ENCODE results near the gene CLCA4.

The CLCA4 gene, protein sequence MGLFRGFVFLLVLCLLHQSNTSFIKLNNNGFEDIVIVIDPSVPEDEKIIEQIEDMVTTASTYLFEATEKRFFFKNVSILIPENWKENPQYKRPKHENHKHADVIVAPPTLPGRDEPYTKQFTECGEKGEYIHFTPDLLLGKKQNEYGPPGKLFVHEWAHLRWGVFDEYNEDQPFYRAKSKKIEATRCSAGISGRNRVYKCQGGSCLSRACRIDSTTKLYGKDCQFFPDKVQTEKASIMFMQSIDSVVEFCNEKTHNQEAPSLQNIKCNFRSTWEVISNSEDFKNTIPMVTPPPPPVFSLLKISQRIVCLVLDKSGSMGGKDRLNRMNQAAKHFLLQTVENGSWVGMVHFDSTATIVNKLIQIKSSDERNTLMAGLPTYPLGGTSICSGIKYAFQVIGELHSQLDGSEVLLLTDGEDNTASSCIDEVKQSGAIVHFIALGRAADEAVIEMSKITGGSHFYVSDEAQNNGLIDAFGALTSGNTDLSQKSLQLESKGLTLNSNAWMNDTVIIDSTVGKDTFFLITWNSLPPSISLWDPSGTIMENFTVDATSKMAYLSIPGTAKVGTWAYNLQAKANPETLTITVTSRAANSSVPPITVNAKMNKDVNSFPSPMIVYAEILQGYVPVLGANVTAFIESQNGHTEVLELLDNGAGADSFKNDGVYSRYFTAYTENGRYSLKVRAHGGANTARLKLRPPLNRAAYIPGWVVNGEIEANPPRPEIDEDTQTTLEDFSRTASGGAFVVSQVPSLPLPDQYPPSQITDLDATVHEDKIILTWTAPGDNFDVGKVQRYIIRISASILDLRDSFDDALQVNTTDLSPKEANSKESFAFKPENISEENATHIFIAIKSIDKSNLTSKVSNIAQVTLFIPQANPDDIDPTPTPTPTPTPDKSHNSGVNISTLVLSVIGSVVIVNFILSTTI

GRCh38 chr1:86546787-86547221 is at the start of gene CLCA4:
CLCA4 (plus strand) TSS chr1:86547078; CDS start chr1:86547120, 42 bp downstream.
- DNase-seq = no peak

- no peak for DNase-seq
Measured at GRCh38 chr1:86498281-86498680, 48.6 kb upstream of the CLCA4 start.

- peak; percentile 71 for DNase-seq
Measured at GRCh38 chr1:86499987-86500593, 46.8 kb upstream of the CLCA4 start.

GRCh38 chr1:86500714-86501113 is 46.2 kb upstream of the CLCA4 start:
- no peak for DNase-seq

GRCh38 chr1:86502125-86502646 is 44.7 kb upstream of the CLCA4 start:
- DNase-seq = peak; percentile 53

DNA sequence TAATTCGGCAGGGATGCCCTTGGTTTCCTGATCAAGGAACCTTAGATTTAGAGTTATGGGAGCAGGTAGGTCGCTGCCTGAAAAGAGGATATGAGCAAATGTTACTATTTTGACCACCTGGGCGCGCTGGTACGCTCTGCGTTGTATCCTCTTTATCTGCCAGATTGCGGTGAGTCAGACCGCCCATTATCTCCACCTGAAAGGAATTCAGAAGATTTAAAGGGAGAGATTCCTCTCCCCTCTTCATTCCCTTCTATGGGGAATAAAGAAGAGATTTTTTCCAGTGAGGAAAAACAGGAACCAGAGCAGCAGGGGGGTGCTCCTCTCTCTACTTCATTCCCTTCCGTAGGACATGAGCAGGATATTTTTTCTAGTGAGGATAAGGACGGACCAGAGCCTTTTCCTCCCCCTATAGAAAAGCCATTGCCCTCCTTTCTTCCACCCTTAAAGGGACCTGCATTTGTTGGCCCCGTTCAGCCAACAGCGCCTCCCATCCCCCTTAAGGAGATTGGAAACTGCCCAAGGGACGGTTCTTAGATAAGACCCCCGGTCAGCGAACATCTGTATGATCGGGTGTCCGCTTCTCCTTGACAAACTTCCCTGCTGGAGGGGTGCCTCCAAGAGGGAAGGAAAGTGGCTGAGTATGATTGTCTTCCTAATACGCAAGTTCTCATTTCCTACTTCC is 44.0 kb upstream of the CLCA4 start:
- peak; percentile 66 for DNase-seq

GRCh38 chr1:86503406-86504136 is 43.3 kb upstream of the CLCA4 start:
- DNase-seq = peak; percentile 52

DNA sequence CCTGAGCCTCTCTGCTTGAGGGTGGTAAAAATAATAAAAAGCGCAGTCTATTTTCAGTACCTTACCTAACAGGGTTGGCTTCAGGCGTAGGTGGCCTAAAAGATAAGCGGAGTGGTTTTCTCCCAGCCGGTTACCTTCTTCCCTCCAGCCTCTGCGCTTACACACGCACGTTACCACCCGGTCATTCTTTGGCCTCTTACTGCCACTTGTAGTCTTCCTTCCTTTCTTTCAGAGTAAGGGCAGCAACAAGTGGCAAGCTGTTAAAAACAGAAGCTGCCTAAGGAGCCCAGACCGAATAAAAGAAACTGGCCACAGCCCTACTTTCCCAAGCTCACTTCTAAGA is 42.8 kb upstream of the CLCA4 start:
- no peak for DNase-seq

- DNase-seq = no peak
Measured at GRCh38 chr1:86504895-86505563, 41.8 kb upstream of the CLCA4 start.

DNA sequence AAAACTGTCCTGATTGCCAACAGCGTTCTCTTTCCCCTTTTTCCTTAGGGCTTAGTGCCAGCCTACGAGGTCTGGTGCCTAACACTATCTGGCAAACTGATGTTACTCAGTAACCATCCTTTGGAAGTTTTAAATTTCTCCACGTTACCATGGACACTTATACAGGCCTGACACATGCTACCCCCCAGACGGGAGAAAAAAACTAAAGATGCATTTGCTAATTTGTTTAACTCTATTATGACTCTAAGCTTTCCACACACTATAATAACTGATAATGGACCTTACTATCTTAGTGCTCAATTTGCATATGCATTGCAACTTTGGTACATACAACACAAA is 41.3 kb upstream of the CLCA4 start:
- no peak for DNase-seq

DNA sequence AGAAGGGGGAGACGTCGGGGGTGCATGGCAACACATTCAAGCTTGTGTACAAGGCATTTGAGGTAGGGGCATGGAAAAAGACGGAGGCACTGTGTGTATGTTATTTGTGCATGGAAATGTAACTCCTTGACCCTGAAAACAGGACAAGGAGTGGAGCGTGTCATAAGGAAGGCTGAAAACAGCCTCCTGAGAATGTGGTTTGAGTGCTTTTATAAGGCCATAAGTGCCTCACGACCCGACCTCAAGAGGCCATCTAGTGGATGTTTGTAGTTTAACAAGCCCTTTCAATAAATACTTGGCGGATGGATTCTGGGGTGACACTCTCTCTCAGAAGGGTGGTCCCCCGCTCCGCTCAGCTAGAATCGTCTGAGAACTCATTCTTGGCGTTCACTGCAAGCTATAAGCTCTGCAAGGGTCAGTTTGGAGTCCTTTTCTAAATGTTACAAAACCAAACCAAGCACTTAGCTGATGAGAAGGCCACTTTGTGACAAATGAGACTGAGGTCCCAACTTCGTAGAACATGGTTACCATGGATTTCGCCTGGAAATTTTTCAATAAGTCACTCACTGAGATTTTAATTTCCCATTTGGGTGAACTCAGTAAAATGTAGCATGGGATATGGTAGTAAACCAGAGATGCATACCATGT is 38.8 kb upstream of the CLCA4 start:
- DNase-seq = peak; percentile 4

DNA sequence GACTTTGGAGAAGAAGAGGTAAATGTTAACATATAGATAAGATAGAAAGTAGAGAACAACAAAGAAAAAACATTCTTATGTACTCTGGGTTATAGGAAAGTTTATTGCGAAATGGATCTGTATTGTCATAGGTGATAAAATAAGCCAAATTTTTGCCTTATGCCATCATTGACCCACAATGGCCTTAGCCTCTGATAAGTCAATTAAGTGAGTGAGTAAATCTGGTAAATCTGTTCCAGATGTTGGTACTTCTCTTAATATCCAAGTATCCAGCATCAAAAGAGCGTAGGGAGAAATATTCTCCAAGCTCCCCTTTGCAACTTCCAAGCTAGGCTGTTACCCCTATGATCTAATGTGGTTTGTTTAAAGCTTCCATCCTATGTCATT is 38.3 kb upstream of the CLCA4 start:
- no peak for DNase-seq

DNA sequence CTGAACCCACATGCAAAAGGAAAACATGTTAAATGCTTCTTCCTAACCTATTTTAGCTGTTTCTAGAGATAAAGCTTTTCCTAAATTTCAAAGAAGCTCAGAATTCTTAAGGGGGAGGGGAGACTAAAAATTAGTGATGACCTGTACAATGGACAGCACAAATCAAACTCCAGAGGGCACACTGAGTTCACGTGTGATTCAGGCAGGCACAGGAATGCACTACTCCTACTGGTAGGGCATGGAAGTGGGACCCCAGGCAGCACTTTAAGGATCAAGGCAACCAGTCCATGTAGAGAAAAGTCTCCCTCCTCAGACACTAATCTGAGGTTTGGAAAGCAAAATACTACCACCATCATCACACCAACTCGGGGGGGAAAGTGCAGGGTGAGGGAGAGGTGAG is 31.3 kb upstream of the CLCA4 start:
- DNase-seq = no peak

- no peak for DNase-seq
Measured at GRCh38 chr1:86516335-86516734, 30.5 kb upstream of the CLCA4 start.

- DNase-seq = no peak
Measured at GRCh38 chr1:86517336-86517735, 29.5 kb upstream of the CLCA4 start.

DNA sequence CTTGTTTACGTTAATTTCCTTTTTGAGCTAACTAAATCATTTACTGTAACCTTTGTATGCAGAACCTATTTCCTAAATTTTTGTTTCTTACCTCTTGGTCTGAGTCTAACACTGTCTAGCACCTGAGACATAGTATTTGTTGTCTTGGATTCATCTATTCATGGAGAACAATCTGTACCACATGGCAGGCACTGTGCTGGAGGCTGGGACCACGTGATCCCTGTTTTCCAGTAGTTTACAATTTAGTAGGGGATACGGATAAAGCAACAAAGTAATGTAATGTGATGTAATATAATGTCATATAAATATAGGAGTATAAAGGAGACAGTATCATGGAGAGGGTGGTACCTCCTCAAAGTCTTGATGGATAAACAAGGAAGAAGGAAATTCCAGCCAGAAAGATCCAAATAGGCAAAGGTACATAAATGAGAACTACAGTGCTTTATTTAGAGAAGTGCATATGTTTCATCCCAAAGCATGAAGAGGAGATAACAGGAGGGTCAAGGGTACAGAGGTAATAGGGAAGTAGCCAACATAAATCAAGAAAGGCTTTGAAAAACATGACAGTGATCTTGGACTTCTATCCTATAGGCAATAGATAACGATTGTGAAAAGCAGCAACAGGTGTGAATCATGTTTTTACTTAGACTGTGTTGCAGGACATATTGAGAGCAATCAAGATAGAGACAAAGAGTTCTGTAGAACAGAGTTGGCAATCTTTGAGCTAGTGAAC is 25.9 kb upstream of the CLCA4 start:
- no peak for DNase-seq

GRCh38 chr1:86521522-86521891 is 25.4 kb upstream of the CLCA4 start:
- no peak for DNase-seq

- no peak for DNase-seq
Measured at GRCh38 chr1:86522240-86522639, 24.6 kb upstream of the CLCA4 start.

- DNase-seq = no peak
Measured at GRCh38 chr1:86523670-86524354, 23.1 kb upstream of the CLCA4 start.

DNA sequence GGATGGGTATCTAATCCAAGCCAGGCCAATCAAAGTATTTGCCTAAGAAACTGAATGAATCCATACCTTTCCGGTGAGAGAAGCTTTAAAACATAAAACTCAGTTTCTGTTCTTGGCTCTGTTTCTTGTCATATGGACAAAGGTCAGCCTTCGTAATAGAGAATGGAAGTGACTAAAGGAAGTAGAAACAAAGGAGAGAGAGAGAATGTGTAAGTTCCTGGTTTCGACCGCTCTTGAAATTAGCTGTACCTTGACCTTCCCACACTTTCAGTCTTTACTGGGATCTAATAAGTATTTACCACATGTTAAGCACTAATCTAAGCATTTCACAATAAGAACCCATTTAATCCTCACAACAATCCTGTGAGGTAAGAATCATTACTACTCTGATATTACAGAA is 19.6 kb upstream of the CLCA4 start:
- no peak for DNase-seq
